GM13976 (cell line): Measurements from ENCODE around the gene TEX38.

Experiments used
- DNase-seq: peaks from one replicate; pipeline ENCODE4 v3.0.0; 2012; ENCODE audit warnings: low spot score
- CTCF ChIP-seq: IDR thresholded peaks from 2 replicates; pipeline ENCODE4 v1.5.1; 2012; ENCODE audit warnings: borderline replicate concordance, mild to moderate bottlenecking; ENCODE audit not compliant: insufficient read depth; ENCODE audit errors: extremely low read depth, missing control alignments, control extremely low read depth
- in situ Hi-C: fragments of 300-500 bp; cut with MboI; formaldehyde crosslinking; loops from one replicate; pipeline ENCODE4 v1.12.0; 2022; ENCODE audit warnings: low sequenced_read_pairs, mixed read lengths, inconsistent platforms; ENCODE audit not compliant: unreplicated experiment

Gene TEX38

DNA sequence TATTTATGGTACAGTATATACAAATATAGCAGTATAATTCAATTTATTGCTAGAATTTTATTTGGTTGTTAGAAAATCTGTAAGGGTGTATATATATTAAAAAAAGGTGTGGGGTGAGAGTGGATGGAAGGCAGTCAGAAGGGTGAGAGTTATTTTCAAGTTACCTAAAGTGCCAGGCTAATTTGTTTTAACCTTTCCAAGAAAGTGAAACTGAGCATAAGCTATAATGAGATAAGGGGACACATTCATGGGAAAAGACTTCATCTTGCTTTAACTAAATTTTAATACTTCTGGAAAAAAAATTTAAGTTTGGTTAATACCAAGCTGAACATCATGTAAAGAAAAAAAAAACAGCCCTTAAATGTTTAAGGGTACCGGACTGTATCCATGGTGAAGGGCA is 4.9 kb downstream of the TEX38 start:
- DNase-seq, result no peak
- in situ Hi-C loops, result no loop called here
- no peak for TF ChIP-seq CTCF

DNA sequence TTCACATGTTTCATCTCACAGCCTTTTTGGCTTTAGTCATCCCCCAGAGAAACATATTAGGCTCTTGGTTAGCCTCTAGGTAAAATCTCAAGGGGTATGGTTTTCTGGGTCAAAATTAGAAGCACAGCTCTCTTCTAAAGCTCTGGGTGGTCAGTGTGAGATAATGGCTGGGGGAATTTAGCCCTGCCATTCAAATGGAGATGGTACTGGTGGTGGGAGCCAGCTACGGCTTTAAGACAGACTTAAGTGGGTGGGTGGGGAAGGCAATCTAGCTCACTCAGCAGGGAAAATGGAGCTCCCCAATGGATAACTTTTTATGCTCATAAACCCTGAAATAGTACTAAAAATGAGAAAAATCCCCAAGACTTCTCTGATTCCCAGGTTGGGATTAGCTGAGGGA is 5.7 kb downstream of the TEX38 start:
- TF ChIP-seq CTCF, result no peak
- in situ Hi-C loops, result no loop called here

GRCh38 chr1:46679789-46680573 is 8.3 kb downstream of the TEX38 start:
- DNase-seq, result no peak
- TF ChIP-seq CTCF, result no peak
- in situ Hi-C loops, result no loop called here

More for the DNA sequence above, 5.7 kb downstream of the TEX38 start:
- no peak for DNase-seq

GRCh38 chr1:46681333-46682034 is 9.8 kb downstream of the TEX38 start:
- in situ Hi-C loops, result no loop called here
- no peak for TF ChIP-seq CTCF
- no peak for DNase-seq

DNA sequence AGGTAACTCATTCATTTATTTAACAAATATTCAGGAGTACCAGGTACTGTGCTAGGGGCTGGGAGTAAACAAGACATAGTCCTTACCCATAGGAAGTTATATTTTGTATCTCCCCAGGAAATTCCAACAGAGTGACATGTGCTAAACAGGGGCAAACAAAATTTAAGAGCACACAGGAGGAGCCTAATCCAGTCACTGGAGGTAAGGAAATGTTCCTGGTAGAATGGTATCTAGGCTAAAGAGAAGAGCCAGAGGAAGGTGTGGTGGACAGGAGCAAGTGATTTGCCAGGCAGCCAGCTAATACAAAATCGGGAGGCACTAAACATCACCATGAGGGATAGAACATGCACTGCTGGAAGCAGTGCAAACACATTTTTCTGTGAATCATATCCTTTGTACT is 10.4 kb downstream of the TEX38 start:
- no peak for TF ChIP-seq CTCF
- DNase-seq, result no peak
- in situ Hi-C loops, result no loop called here

GRCh38 chr1:46684670-46685069 is 13.0 kb downstream of the TEX38 start:
- no peak for DNase-seq
- in situ Hi-C loops, result no loop called here
- no peak for TF ChIP-seq CTCF
